HepG2 (cell line): ENCODE measurements around the gene ATP13A4. TPM values are rescaled to one million over a fixed set of nuclear protein-coding genes. Genes with fewer than 3 reads are reported as not detected.

Experiments
- ARNTL ChIP-seq: sonication (generic); formaldehyde crosslinking; IDR thresholded peaks from 2 replicates; pipeline ENCODE4 v1.4.0; 2020; ENCODE audit warnings: mild to moderate bottlenecking, missing genetic modification reagents
- CAMTA2 ChIP-seq: sonication (generic); formaldehyde crosslinking; IDR thresholded peaks from 2 replicates; pipeline ENCODE4 v1.4.0; 2020; ENCODE audit warnings: mild to moderate bottlenecking, missing genetic modification reagents, borderline replicate concordance
- CBX2 ChIP-seq, 2 experiments: fragments of 200-600 bp in 1 of 2; sonication (generic); formaldehyde crosslinking in 1 of 2; IDR thresholded peaks; 2 replicates each; pipeline versions ENCODE4 v1.7.0 to v1.8.1; 2018 to 2022; ENCODE audit warnings: low read depth in 2 of 2, low read length in 1 of 2, mild to moderate bottlenecking in 1 of 2, missing genetic modification reagents in 1 of 2
- DNMT3B ChIP-seq: conservative IDR thresholded peaks from 2 replicates; pipeline ENCODE4 v1.6.1; 2016; ENCODE audit warnings: missing biosample characterization, control low read depth
- HOXA9 ChIP-seq: sonication (generic); formaldehyde crosslinking; IDR thresholded peaks from 2 replicates; pipeline ENCODE4 v1.8.1; 2022; ENCODE audit warnings: missing genetic modification reagents, mild to moderate bottlenecking, moderate library complexity, borderline replicate concordance
- KLF13 ChIP-seq: sonication (generic); formaldehyde crosslinking; IDR thresholded peaks from 2 replicates; pipeline ENCODE4 v1.4.0; 2020; ENCODE audit warnings: mild to moderate bottlenecking, missing genetic modification reagents
- MNT ChIP-seq: fragments of 450-650 bp; IDR thresholded peaks from 2 replicates; pipeline ENCODE4 v1.6.1; 2016
- MXD4 ChIP-seq: IDR thresholded peaks from 2 replicates; pipeline ENCODE4 v1.6.1; 2016; ENCODE audit warnings: mild to moderate bottlenecking, missing biosample characterization, missing genetic modification reagents
- PBX3 ChIP-seq: sonication (generic); formaldehyde crosslinking; IDR thresholded peaks from 2 replicates; pipeline ENCODE4 v1.8.1; 2023; ENCODE audit warnings: missing genetic modification reagents, inconsistent platforms, borderline replicate concordance
- POLR2A ChIP-seq, 2 experiments: IDR thresholded peaks; 2 replicates each; pipeline ENCODE4 v1.6.1; 2011; ENCODE audit warnings: low read depth in 2 of 2, low read length in 2 of 2, mild to moderate bottlenecking in 1 of 2, moderate library complexity in 1 of 2; ENCODE audit not compliant: insufficient read depth in 1 of 2
- RELA ChIP-seq: sonication (generic); formaldehyde crosslinking; IDR thresholded peaks from 2 replicates; pipeline ENCODE4 v1.4.0; 2020; ENCODE audit warnings: missing genetic modification reagents
- TAF15 ChIP-seq: fragments of 200-400 bp; formaldehyde crosslinking; IDR thresholded peaks from one replicate; pipeline ENCODE4 v1.6.1; 2018; ENCODE audit warnings: mild to moderate bottlenecking, low read depth, low read length; ENCODE audit not compliant: poor library complexity, severe bottlenecking
- TCF7L2 ChIP-seq: IDR thresholded peaks from 2 replicates; pipeline ENCODE4 v1.6.1; 2011; ENCODE audit warnings: mild to moderate bottlenecking, low read depth, low read length, moderate library complexity
- ZMAT3 ChIP-seq: sonication (generic); formaldehyde crosslinking; conservative IDR thresholded peaks from 2 replicates; pipeline ENCODE4 v1.7.0; 2021; ENCODE audit warnings: missing genetic modification reagents
- ZNF10 ChIP-seq: sonication (generic); formaldehyde crosslinking; IDR thresholded peaks from 2 replicates; pipeline ENCODE4 v1.4.0; 2020; ENCODE audit warnings: mild to moderate bottlenecking, low read depth, missing genetic modification reagents, borderline replicate concordance
- ZNF20 ChIP-seq: sonication (generic); formaldehyde crosslinking; IDR thresholded peaks from 2 replicates; pipeline ENCODE4 v1.4.0; 2020; ENCODE audit warnings: mild to moderate bottlenecking, moderate library complexity, missing genetic modification reagents
- ZNF383 ChIP-seq: sonication (generic); formaldehyde crosslinking; IDR thresholded peaks from 2 replicates; pipeline ENCODE4 v1.4.0; 2020; ENCODE audit warnings: missing genetic modification reagents, mild to moderate bottlenecking, borderline replicate concordance
- ZNF639 ChIP-seq: conservative IDR thresholded peaks from 2 replicates; pipeline ENCODE4 v1.6.1; 2018; ENCODE audit warnings: missing genetic modification reagents
- ZNF703 ChIP-seq: sonication (generic); formaldehyde crosslinking; IDR thresholded peaks from 2 replicates; pipeline ENCODE4 v1.5.1; 2020; ENCODE audit warnings: missing genetic modification reagents, mild to moderate bottlenecking, moderate library complexity, borderline replicate concordance
- ZNF816 ChIP-seq: sonication (generic); formaldehyde crosslinking; IDR thresholded peaks from 2 replicates; pipeline ENCODE4 v1.8.0; 2022; ENCODE audit warnings: missing genetic modification reagents, mild to moderate bottlenecking, borderline replicate concordance
- ZNF878 ChIP-seq: sonication (generic); formaldehyde crosslinking; IDR thresholded peaks from 2 replicates; pipeline ENCODE4 v1.8.1; 2023; ENCODE audit warnings: mild to moderate bottlenecking, missing genetic modification reagents, moderate library complexity
- polyA plus RNA-seq, 8 experiments: library from polyadenylated mRNA; depleted of rRNA in 3 of 8; stranded (reverse) in 7 of 8; unstranded in 1 of 8; fragments of >200 nt; fragmentation: Illumina TruSeq in 4 of 8; extraction: Trizol in 4 of 8; gene quantifications; 2 replicates each; pipeline versions ENCODE4 v1.2.1 to v1.2.3, GENCODE V29; 2011 to 2016; ENCODE audit warnings: low read depth in 4 of 8, missing spikeins in 1 of 8, mixed read lengths in 1 of 8; ENCODE audit not compliant: insufficient read depth in 1 of 8
- total RNA-seq, 5 experiments: library from RNA; depleted of rRNA; stranded (reverse); fragments of >200 nt; fragmentation: Illumina TruSeq; extraction: Trizol; gene quantifications; 2 replicates each; pipeline ENCODE4 v1.2.3, GENCODE V29; 2016; ENCODE audit warnings: low read depth in 1 of 5
- TF ChIP-seq, protein P1 (sequence below): sonication (generic); formaldehyde crosslinking; IDR thresholded peaks from 2 replicates; pipeline ENCODE4; 2020; ENCODE audit warnings: missing genetic modification reagents, mild to moderate bottlenecking, borderline replicate concordance

Gene ATP13A4
- total and polyA plus RNA-seq, 2 of the 13 experiments (the other 11 are each of a cell fraction or from before 2014, with no cell fraction given), result 0.01 to 0.07 TPM

GRCh38 chr3:193592841-193593667, 38.4 kb upstream of the ATP13A4 start, which contains the start of gene OPA1 (continued):
- TF ChIP-seq, protein P1, sequence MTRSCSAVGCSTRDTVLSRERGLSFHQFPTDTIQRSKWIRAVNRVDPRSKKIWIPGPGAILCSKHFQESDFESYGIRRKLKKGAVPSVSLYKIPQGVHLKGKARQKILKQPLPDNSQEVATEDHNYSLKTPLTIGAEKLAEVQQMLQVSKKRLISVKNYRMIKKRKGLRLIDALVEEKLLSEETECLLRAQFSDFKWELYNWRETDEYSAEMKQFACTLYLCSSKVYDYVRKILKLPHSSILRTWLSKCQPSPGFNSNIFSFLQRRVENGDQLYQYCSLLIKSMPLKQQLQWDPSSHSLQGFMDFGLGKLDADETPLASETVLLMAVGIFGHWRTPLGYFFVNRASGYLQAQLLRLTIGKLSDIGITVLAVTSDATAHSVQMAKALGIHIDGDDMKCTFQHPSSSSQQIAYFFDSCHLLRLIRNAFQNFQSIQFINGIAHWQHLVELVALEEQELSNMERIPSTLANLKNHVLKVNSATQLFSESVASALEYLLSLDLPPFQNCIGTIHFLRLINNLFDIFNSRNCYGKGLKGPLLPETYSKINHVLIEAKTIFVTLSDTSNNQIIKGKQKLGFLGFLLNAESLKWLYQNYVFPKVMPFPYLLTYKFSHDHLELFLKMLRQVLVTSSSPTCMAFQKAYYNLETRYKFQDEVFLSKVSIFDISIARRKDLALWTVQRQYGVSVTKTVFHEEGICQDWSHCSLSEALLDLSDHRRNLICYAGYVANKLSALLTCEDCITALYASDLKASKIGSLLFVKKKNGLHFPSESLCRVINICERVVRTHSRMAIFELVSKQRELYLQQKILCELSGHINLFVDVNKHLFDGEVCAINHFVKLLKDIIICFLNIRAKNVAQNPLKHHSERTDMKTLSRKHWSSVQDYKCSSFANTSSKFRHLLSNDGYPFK (CRISPR knock-in tag), result peak; percentile 96
- TF ChIP-seq CAMTA2 (CRISPR knock-in tag), result peak; percentile 90; the same call in 1 of the 2 replicates
- TF ChIP-seq MNT, result peak; percentile 25; the same call in 1 of the 2 replicates
- TF ChIP-seq TCF7L2, result no peak
- 0 out of 2 replicates have a peak, but pooled peaks have one; percentile 46 for TF ChIP-seq ARNTL (CRISPR knock-in tag)
- no peak for TF ChIP-seq DNMT3B
- 0 out of 2 replicates have a peak, but pooled peaks have one; percentile 35 for TF ChIP-seq HOXA9 (CRISPR knock-in tag)
- peak; percentile 21; the same call in 1 of the 2 replicates for TF ChIP-seq RELA (CRISPR knock-in tag)
- no peak for TF ChIP-seq CBX2 (IDR thresholded peaks at IDR 0.05; ENCODE audit: low read depth, low read length)
- TF ChIP-seq CBX2 (CRISPR knock-in tag; IDR thresholded peaks at IDR 0.05; ENCODE audit: low read depth), result no peak
- TF ChIP-seq ZNF383 (CRISPR knock-in tag), result no peak
- TF ChIP-seq ZNF703, result no peak
- peak; percentile 61; the same call in 1 of the 2 replicates for TF ChIP-seq PBX3 (CRISPR knock-in tag)
- TF ChIP-seq POLR2A (IDR thresholded peaks at IDR 0.05; ENCODE audit: insufficient read depth in 1 of 2, low read depth in 2 of 2, low read length in 2 of 2), result peak; percentile 76 to 92
- TF ChIP-seq ZNF10 (CRISPR knock-in tag), result no peak
- TF ChIP-seq ZNF20 (CRISPR knock-in tag), result no peak
- TF ChIP-seq KLF13 (CRISPR knock-in tag), result 0 out of 2 replicates have a peak, but pooled peaks have one; percentile 23
- TF ChIP-seq TAF15, result peak; percentile 49
- no peak for TF ChIP-seq ZNF816 (CRISPR knock-in tag)
- TF ChIP-seq ZMAT3, result peak; percentile 80; the same call in 1 of the 2 replicates
- no peak for TF ChIP-seq ZNF878 (CRISPR knock-in tag)
- TF ChIP-seq MXD4, result peak; percentile 93
- TF ChIP-seq ZNF639, result peak; percentile 98
